ENCODE results near the gene RBMS3. TPM values are rescaled to one million over a fixed set of nuclear protein-coding genes. Genes with fewer than 3 reads are reported as not detected.

The RBMS3 gene
- total RNA-seq, 1 donor from 2014 or later: 0.47 TPM

GRCh38 chr3:29440413-29441305, 159.8 kb downstream of the RBMS3 start:
- Mint-ChIP-seq H3K27me3 (ENCODE audit: insufficient read depth, low read depth) (no peaks in the 10 kb centered on the region), H3K27ac (peak overlapping the region; percentile 40), H3K4me3 (peak overlapping the region; percentile 77), H3K4me1 (peaks cover 12% of the 10 kb centered on the region), H3K9me3 (no peaks in the 10 kb centered on the region), H3K36me3 (peaks cover 5% of the 10 kb centered on the region)
- Histone ChIP-seq H3K4me3 (peak overlapping the region; percentile 18), H3K79me2 (ENCODE audit: low read depth) (no peaks in the 10 kb centered on the region), H2AFZ (replicated peaks) (no peak overlapping the region), H3F3A (ENCODE audit: low read depth) (no peaks in the 10 kb centered on the region), H3K4me2 (peak overlapping the region; percentile 58), H3K9ac (no peak overlapping the region), H3K27ac (no peak overlapping the region), H4K20me1 (ENCODE audit: low read depth) (no peaks in the 10 kb centered on the region), H3K36me3 (no peaks in the 10 kb centered on the region), H3K9me3 (ENCODE audit: low read depth) (no peaks in the 10 kb centered on the region), H3K4me1 (peaks cover 22% of the 10 kb centered on the region), H3K27me3 (no peaks in the 10 kb centered on the region)
- DNase-seq (ENCODE audit: low spot score): peak; percentile 64
- TF ChIP-seq EZH2 (IDR thresholded peaks at IDR 0.05): no peak
- no peak for TF ChIP-seq EZH2phosphoT487 (IDR thresholded peaks at IDR 0.05)
- TF ChIP-seq CTCF (IDR thresholded peaks at IDR 0.05): no peak

GRCh38 chr3:29441422-29441821, 160.6 kb downstream of the RBMS3 start:
- no peaks in the 10 kb centered on the region for H3K36me3 ChIP-seq
- H4K20me1 ChIP-seq (ENCODE audit: low read depth): no peaks in the 10 kb centered on the region
- H3K27me3 Mint-ChIP-seq (ENCODE audit: insufficient read depth, low read depth): no peaks in the 10 kb centered on the region
- H3K4me1 Mint-ChIP-seq: peaks cover 12% of the 10 kb centered on the region
- no peak overlapping the region for H3K9ac ChIP-seq
- no peak overlapping the region for H3K27ac ChIP-seq
- H3K36me3 Mint-ChIP-seq: peaks cover 5% of the 10 kb centered on the region
- H3K79me2 ChIP-seq (ENCODE audit: low read depth): no peaks in the 10 kb centered on the region
- H3K9me3 Mint-ChIP-seq: no peaks in the 10 kb centered on the region
- no peak overlapping the region for H2AFZ ChIP-seq (replicated peaks)
- no peak overlapping the region for H3K4me2 ChIP-seq
- H3K27me3 ChIP-seq: no peaks in the 10 kb centered on the region
- no peaks in the 10 kb centered on the region for H3F3A ChIP-seq (ENCODE audit: low read depth)
- no peak overlapping the region for H3K4me3 Mint-ChIP-seq
- TF ChIP-seq EZH2phosphoT487 (IDR thresholded peaks at IDR 0.05): no peak
- TF ChIP-seq EZH2 (IDR thresholded peaks at IDR 0.05): no peak
- TF ChIP-seq CTCF (IDR thresholded peaks at IDR 0.05): no peak
- DNase-seq (ENCODE audit: low spot score): no peak
- no peak overlapping the region for H3K27ac Mint-ChIP-seq
- peaks cover 22% of the 10 kb centered on the region for H3K4me1 ChIP-seq
- no peak overlapping the region for H3K4me3 ChIP-seq
- no peaks in the 10 kb centered on the region for H3K9me3 ChIP-seq (ENCODE audit: low read depth)

GRCh38 chr3:29447946-29448627, 167.2 kb downstream of the RBMS3 start:
- Mint-ChIP-seq H3K36me3 (peaks cover 4% of the 10 kb centered on the region), H3K9me3 (no peaks in the 10 kb centered on the region), H3K4me3 (no peak overlapping the region), H3K27ac (no peak overlapping the region), H3K27me3 (ENCODE audit: insufficient read depth, low read depth) (no peaks in the 10 kb centered on the region), H3K4me1 (peaks cover 12% of the 10 kb centered on the region)
- Histone ChIP-seq H3K36me3 (no peaks in the 10 kb centered on the region), H3K9me3 (ENCODE audit: low read depth) (no peaks in the 10 kb centered on the region), H3K27ac (peak overlapping the region; percentile 34), H3K4me3 (no peak overlapping the region), H3K79me2 (ENCODE audit: low read depth) (no peaks in the 10 kb centered on the region), H3K4me1 (peaks cover 13% of the 10 kb centered on the region), H3F3A (ENCODE audit: low read depth) (no peaks in the 10 kb centered on the region), H3K9ac (no peak overlapping the region), H3K4me2 (peak overlapping the region; percentile 25), H3K27me3 (no peaks in the 10 kb centered on the region), H4K20me1 (ENCODE audit: low read depth) (no peaks in the 10 kb centered on the region), H2AFZ (replicated peaks) (no peak overlapping the region)
- DNase-seq (ENCODE audit: low spot score): peak; percentile 28
- no peak for TF ChIP-seq CTCF (IDR thresholded peaks at IDR 0.05)
- TF ChIP-seq EZH2phosphoT487 (IDR thresholded peaks at IDR 0.05): no peak
- no peak for TF ChIP-seq EZH2 (IDR thresholded peaks at IDR 0.05)
